SK-N-SH treated with all-trans-retinoic acid at 6 μM for 48 hours (cell line): ENCODE results near the gene LRRC40.

Source experiments
- ARNTL ChIP-seq: fragments of 450-650 bp; formaldehyde crosslinking; IDR thresholded peaks from 2 replicates; pipeline ENCODE4 v1.5.0; 2020; ENCODE audit warnings: low read depth, mild to moderate bottlenecking, moderate library complexity, borderline replicate concordance
- GLIS3 ChIP-seq: fragments of 250-450 bp; sonication (Bioruptor Pico); IDR thresholded peaks from 2 replicates; pipeline ENCODE4 v1.5.0; 2020; ENCODE audit warnings: mild to moderate bottlenecking, moderate library complexity
- PATZ1 ChIP-seq: fragments of 250-450 bp; sonication (Bioruptor Pico); IDR thresholded peaks from 2 replicates; pipeline ENCODE4 v1.8.0; 2020; ENCODE audit warnings: mild to moderate bottlenecking, moderate library complexity, borderline replicate concordance
- TSHZ2 ChIP-seq: fragments of 250-450 bp; sonication (Bioruptor Pico); IDR thresholded peaks from 2 replicates; pipeline ENCODE4 v1.5.0; 2020; ENCODE audit warnings: mild to moderate bottlenecking, moderate library complexity
- ZC3H10 ChIP-seq: fragments of 250-450 bp; sonication (Bioruptor Pico); IDR thresholded peaks from 2 replicates; pipeline ENCODE4 v1.5.1; 2021; ENCODE audit warnings: mild to moderate bottlenecking, moderate library complexity
- ZFP30 ChIP-seq: fragments of 450-650 bp; formaldehyde crosslinking; IDR thresholded peaks from 2 replicates; pipeline ENCODE4 v1.5.0; 2022; ENCODE audit warnings: mild to moderate bottlenecking, moderate library complexity
- ZNF8 ChIP-seq: fragments of 450-650 bp; formaldehyde crosslinking; IDR thresholded peaks from 2 replicates; pipeline ENCODE4 v1.5.0; 2020; ENCODE audit warnings: mild to moderate bottlenecking, moderate library complexity

- TF ChIP-seq ARNTL: no peak
- TF ChIP-seq GLIS3 (CRISPR knock-in tag): no peak
- no peak for TF ChIP-seq ZFP30 (CRISPR knock-in tag)
- TF ChIP-seq PATZ1 (CRISPR knock-in tag): no peak
- no peak for TF ChIP-seq ZC3H10
- no peak for TF ChIP-seq TSHZ2
- TF ChIP-seq ZNF8: no peak
Observed at GRCh38 chr1:70150444-70150843, 54.9 kb downstream of the LRRC40 start.
